Retinal pigment epithelial cell (primary cell): ENCODE measurements around the gene MYH15.

ENCODE experiments used
- DNase-seq: peaks from one replicate; pipeline ENCODE4 v3.0.0-alpha.2; 2010; ENCODE audit warnings: low read depth
- H3K4me3 ChIP-seq: 2 replicates; pipeline ENCODE4 v1.5.1; 2011; ENCODE audit warnings: mild to moderate bottlenecking, low read length, control low read depth, moderate library complexity
- CTCF ChIP-seq: conservative IDR thresholded peaks from 2 replicates; pipeline ENCODE4 v1.5.1; 2011; ENCODE audit warnings: low read depth, low read length, control low read depth, inconsistent platforms

The MYH15 gene

GRCh38 chr3:108345492-108346205 is 164.7 kb downstream of the MYH15 start:
- H3K4me3 ChIP-seq = no peak overlapping the region
- no peak for DNase-seq
- TF ChIP-seq CTCF = no peak

DNA sequence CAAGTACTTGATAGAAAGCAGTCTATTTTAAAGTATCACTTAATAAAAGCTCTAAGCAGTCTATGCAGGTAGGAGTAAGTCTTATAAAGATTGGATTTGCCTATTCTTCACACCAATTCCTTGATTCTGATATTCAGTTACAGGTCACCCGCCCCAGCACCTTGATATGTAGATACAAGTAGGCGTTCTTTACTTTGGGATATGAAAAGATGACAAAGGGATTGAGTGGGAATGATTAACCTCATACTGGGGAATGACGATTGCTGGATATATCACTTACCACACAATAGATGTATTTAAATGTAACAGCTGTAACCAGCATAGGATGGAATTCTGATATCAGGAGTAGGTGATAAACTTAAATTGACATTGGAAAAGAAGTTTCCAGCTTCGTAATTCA is 166.9 kb downstream of the MYH15 start:
- DNase-seq = no peak
- H3K4me3 ChIP-seq = no peak overlapping the region
- no peak for TF ChIP-seq CTCF

- H3K4me3 ChIP-seq = no peak overlapping the region
- TF ChIP-seq CTCF = no peak
- DNase-seq = no peak
Measured at GRCh38 chr3:108342837-108343486, 167.4 kb downstream of the MYH15 start.

- no peak for DNase-seq
- H3K4me3 ChIP-seq = no peak overlapping the region
- TF ChIP-seq CTCF = no peak
Measured at GRCh38 chr3:108341911-108342310, 168.5 kb downstream of the MYH15 start.

DNA sequence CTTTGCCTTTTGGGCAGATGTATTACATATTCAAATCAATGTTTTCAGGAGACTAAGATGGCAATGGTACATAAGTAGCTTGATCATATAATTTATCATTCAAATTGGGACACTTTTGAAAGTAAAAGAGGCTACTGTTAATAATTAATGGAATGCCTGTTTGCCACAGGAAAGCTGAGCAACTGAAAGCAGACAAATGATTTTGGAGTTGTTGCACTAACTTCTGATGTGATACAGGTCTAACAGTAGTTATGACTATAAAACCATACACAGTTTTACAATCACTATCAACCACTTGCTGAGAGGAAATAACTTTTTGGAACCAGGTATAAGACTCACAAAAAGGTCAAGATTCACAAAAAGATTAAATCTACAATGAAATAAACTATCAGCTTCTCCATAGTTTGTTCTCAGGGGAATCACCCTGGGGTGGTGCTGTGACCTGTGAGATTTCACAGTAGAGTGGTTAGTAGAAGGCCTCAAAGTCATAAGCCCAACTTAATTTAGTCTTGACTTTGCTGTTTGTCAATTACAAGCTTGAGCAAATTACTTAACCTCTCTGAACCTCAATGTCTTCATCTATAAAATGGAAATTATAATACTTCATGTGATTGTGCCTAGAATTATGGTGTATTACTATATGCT is 171.4 kb downstream of the MYH15 start:
- DNase-seq = no peak
- no peak for TF ChIP-seq CTCF
- H3K4me3 ChIP-seq = no peak overlapping the region

- TF ChIP-seq CTCF = no peak
- DNase-seq = no peak
- no peak overlapping the region for H3K4me3 ChIP-seq
Measured at GRCh38 chr3:108334701-108335100, 175.7 kb downstream of the MYH15 start.
